HG02588 (cell line): ENCODE measurements around the gene CHST15.
"Not testable (repeated sequence)": the region's sequence is repeated elsewhere in the genome, so short reads cannot be mapped to it uniquely, and the experiment has no call there.

Experiments
- ATAC-seq: cut with Tn5 transposase; IDR thresholded peaks from one replicate; pipeline ENCODE4 v1.9.1; 2021; ENCODE audit warnings: mild to moderate bottlenecking, moderate library complexity; ENCODE audit not compliant: unreplicated experiment

Gene CHST15

DNA sequence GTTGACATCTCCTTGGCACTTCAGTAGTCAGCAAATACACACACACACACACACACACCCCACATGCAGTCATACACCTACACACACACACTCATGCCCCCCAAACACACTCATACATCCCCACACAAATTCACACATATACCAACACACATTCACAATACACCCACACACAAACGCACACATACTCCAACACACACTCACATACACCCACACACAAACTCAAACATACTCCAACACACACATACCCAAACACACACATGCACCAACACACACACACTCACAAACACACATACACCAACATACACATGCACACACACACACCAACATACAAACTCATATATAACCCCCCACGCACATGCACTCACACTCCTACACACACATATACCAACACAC lies 31.4 kb upstream of the CHST15 start:
- no peak for ATAC-seq

- ATAC-seq = no peak
Measured at GRCh38 chr10:124124123-124124768, 30.8 kb upstream of the CHST15 start.

GRCh38 chr10:124123156-124123555 lies 29.8 kb upstream of the CHST15 start:
- ATAC-seq = no peak

DNA sequence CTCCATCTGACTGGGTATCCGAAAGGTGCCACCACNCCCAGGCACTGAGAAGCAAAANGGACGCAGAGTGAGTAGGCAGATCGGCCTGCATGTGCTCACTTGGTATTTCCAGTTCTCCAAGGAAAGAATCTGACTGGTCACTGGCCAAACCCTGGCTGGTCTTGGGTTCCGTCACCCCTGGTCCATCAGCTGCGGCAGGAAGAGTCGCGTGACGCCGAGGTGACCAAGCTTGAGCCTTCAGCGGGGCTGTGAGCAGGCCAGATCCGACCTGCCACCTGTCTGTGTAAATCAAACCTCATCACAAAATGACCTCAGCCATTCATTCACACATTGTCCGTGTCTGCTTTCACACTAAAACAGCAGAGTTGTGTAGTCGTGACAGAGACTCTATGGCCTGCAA lies 28.8 kb upstream of the CHST15 start:
- ATAC-seq = no peak

DNA sequence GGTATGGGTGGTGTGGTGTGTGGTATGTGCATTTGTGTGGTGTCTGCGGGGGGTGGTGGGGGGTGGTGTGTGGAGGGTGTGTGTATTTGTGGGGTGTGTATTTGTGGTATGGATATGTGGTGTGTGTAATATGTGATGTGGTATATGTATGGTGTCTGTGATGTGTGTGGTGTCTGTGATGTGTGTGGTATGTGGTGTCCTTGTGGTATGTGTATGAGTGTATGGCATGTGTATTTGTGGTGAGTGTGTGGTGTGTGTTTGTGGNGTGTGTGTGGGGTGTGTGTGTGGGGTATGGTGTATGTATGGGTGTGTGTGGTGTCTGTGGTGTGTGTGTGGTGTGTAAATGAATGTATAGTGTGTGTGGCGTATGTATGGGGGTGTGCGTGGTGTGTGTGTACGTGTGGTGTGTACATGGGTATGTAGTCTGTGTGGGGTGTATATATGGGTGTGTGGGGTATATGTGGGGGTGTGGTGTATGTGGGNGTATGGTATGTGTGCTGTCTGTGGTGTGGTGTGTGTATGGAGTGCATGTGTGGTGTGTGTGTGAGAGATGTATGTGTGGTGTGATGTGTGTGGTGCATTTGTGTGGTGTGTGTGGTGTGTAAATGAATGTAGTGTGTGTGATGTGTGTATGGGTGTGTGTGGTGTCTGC lies 27.1 kb upstream of the CHST15 start:
- no peak for ATAC-seq

DNA sequence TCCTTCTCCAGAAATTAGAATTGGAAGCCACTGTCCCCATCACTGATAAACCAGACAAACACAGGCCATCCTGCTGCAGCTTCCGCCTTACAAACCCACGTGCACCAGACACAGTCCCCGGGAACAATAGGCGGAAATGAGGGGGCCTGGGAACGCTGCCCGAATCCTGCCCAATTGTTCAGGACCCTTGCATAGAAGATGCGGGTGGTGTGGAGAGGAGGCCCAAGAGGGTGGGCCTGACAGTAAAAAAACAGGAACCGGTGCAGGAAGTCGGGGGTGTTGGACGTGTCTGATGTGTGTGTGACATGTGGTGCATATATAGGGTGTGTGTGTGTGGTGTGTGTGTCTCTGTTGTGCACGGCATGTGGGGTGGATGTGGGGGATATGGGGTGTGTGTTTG lies 26.5 kb upstream of the CHST15 start:
- no peak for ATAC-seq

DNA sequence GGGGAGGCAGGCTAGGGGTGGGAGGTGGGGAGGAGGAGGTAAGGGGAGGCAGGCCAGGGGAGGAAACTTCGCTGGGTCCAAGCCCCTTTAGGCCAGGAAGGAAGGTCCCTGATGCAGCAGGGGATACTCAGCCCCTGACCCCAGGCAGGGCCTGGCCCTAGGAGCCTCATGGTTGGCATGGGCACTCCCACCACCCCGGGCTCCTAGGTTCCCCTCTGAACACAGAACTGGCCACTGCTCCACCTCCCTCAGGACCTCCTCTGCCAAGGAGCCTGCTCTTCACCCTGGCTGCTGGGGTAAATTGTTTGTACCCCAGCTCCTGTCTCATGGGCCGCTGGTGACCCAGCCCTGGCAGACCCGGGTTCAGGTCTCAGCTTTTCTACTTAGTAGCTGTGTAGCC lies 25.8 kb upstream of the CHST15 start:
- ATAC-seq = no peak

GRCh38 chr10:124117833-124118232 lies 24.4 kb upstream of the CHST15 start:
- ATAC-seq = no peak

- no peak for ATAC-seq
Measured at GRCh38 chr10:124117511-124117785, 24.1 kb upstream of the CHST15 start.

DNA sequence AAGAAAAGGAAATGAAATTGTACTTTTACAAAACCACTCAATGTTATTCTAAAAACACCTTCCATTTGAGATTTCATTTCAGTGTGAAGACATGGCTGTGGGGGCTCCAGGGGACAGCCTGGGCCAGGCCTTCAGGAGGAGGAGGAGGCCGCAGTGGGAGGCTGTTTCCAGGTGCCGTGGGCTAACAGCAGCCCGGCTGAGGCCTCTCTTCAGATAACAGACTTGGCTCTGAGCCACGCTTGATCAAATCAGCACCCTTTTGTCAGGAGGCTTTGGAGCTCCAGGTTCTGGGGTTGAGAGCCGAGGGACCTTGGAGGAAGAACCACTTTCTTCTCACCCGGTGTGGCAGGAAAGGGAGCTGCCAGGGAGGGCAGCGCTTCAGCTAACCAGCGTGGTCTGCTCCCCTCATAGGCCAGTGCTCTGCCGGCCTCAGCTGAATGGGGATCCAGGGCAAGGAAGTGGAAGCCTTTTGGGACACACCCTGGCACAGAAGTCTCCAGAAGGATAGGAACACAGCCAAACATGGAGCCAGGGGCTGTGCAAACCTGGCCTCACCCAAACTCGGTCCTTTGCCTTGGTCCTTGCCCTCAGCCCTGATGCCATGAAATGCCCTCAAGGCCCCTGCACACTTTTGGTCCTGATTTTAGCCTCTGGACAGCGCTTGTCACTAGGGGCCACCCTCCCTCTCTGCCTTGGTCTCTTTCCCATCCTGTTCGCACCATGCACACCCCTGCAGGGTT lies 23.5 kb upstream of the CHST15 start:
- no peak for ATAC-seq

GRCh38 chr10:124114696-124115095 lies 21.3 kb upstream of the CHST15 start:
- no peak for ATAC-seq

- ATAC-seq = no peak
Measured at GRCh38 chr10:124112891-124113580, 19.6 kb upstream of the CHST15 start.

DNA sequence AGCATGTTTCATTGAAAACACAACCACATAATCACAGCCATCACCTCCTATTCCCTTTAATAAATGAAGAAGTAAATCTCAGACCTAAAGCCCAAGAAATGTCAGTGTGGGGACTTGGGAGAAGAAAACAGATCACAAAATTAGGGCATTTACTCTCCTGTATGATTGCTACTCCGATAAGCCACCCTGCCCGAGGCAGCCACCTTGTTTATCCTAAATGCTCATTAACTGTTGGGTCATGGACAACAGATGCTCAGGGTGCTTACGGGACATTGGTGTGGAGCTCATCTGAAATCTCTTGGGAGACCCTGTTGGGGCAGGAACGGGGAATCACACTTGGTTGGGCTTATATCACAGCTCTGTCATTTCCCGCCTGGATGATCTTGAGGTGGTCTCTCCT lies 17.5 kb upstream of the CHST15 start:
- ATAC-seq = no peak

GRCh38 chr10:124109261-124109660 lies 15.9 kb upstream of the CHST15 start:
- ATAC-seq = no peak

- no peak for ATAC-seq
Measured at GRCh38 chr10:124107072-124107471, 13.7 kb upstream of the CHST15 start.

- ATAC-seq = peak; percentile 91
Measured at GRCh38 chr10:124106241-124106879, 13.0 kb upstream of the CHST15 start.

- ATAC-seq = no peak
Measured at GRCh38 chr10:124105594-124105993, 12.2 kb upstream of the CHST15 start.

DNA sequence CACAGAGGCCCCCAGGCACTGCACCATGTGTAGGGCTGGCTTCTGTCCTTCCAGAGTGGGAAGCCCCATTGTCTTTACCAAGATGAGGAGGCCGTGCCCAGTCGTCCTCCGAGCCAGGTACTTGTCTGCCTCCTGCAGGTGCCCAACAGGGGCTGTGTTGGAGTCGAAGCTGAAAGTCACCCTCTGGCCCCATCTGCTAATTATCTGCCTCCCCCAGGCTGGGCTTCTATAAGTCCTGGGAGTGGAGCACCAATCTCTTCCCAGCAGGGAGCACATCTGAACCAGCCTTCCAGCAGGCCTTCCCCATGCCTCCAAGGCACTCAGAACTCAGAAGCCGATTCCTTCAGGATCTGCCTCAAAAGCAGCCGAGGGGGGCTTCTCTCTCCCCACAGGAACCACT lies 11.6 kb upstream of the CHST15 start:
- no peak for ATAC-seq

DNA sequence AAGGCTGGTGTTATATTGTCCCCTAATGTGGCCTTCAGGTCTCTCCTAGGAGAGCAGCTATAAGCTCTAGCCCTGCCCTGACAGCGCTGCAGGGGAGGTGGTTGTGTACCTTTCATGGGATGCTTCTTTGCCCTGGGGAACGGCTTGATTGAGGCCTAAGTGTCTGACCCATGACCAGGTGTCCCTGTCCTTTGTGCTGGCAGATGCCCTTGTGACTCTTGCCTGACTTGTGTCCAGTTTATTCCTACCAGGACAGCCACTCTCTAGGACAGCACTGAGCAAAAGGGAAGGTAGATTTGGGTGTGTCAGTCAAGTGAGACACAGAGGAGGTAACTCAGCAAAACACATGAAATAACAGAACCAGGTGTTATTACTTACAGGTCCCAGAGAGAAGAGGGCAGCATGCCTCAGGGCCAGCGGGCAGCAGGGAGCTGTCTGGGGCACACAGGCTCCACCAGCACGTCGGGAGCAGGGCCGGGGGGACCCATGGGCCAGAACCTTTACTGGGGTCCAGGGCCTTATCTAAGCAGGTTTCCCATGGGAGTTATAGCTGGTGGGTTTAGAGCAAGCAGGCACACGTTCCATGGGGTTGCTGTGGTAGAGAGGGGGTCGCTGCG lies 10.7 kb upstream of the CHST15 start:
- ATAC-seq = no peak

GRCh38 chr10:124101351-124101750 lies 8.0 kb upstream of the CHST15 start:
- no peak for ATAC-seq

DNA sequence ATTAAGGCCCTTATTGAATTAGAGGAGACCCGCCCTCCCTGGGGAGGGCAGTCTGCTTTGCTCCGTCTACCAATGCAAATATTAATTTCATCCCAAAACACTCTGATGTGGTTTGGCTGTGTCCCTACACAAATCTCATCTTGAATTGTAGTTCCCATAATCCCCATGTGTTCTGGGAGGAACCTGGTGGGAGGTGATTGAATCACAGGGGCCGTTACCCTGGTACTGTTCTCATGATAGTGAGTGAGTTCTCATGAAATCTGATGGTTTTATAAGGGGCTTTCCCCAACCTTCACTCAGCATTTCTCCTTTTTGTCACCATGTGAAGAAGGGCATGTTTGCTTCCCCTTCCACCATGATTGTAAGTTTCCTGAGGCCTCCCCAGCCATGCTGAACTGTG lies 7.3 kb upstream of the CHST15 start:
- ATAC-seq = not testable (repeated sequence)
